22Rv1 (cell line): Measurements from ENCODE around the gene C12orf76.

Experiments
- ZFX ChIP-seq: fragments of 450-650 bp; IDR thresholded peaks from 2 replicates; pipeline ENCODE4 v1.6.1; 2017; ENCODE audit warnings: antibody characterized with exemption, borderline replicate concordance
- TF ChIP-seq, protein P1 (sequence below): fragments of 450-650 bp; IDR thresholded peaks from 2 replicates; pipeline ENCODE4 v1.5.1; 2017; ENCODE audit warnings: mild to moderate bottlenecking

DNA sequence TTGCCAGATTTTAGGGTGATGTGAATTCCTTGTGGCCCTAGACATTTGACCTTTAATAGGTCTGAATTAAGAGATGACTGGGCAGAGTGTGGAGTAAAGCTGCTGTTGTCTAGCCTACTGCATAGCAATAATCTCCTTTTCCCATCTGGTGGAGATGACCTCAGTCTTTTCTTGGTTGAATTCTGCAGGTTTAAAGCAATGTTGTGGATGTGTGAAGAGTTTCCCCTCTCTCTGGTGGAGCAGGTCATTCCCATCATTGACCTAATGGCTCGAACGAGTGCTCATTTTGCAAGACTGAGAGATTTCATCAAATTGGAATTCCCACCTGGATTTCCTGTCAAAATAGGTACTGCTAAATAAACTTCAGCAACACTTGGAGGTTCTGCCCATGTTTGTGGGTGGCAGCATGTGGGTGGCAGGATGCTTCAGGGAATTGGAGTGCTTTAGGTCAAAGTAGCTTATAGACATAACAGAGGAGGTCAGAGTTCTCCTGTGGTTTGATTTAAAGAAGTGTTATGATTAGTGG lies 19.0 kb downstream of the C12orf76 start:
- TF ChIP-seq, protein P1, sequence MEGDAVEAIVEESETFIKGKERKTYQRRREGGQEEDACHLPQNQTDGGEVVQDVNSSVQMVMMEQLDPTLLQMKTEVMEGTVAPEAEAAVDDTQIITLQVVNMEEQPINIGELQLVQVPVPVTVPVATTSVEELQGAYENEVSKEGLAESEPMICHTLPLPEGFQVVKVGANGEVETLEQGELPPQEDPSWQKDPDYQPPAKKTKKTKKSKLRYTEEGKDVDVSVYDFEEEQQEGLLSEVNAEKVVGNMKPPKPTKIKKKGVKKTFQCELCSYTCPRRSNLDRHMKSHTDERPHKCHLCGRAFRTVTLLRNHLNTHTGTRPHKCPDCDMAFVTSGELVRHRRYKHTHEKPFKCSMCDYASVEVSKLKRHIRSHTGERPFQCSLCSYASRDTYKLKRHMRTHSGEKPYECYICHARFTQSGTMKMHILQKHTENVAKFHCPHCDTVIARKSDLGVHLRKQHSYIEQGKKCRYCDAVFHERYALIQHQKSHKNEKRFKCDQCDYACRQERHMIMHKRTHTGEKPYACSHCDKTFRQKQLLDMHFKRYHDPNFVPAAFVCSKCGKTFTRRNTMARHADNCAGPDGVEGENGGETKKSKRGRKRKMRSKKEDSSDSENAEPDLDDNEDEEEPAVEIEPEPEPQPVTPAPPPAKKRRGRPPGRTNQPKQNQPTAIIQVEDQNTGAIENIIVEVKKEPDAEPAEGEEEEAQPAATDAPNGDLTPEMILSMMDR = no peak
- no peak for TF ChIP-seq ZFX
